H9 (cell line): Measurements from ENCODE around the gene SPPL3. TPM values are rescaled to one million over a fixed set of nuclear protein-coding genes. Genes with fewer than 3 reads are reported as not detected.

Source experiments
- DNase-seq: peaks from one replicate; pipeline ENCODE4 v3.0.0-alpha.2; 2017
- H2AFZ ChIP-seq: one replicate; pipeline ENCODE4 v1.6.1; 2013; ENCODE audit warnings: mild to moderate bottlenecking, low read length, control low read depth, moderate library complexity
- H2AK5ac ChIP-seq: 2 replicates; pipeline ENCODE4 v1.6.1; 2013; ENCODE audit warnings: low read length, control low read depth, mixed read lengths; ENCODE audit not compliant: insufficient read length
- H2BK120ac ChIP-seq: one replicate; pipeline ENCODE4 v1.6.1; 2013; ENCODE audit warnings: low read depth, mild to moderate bottlenecking, low read length, control low read depth, inconsistent platforms; ENCODE audit not compliant: poor library complexity, severe bottlenecking
- H2BK12ac ChIP-seq: 2 replicates; pipeline ENCODE4 v1.6.1; 2013; ENCODE audit warnings: low read length, control low read depth, mixed read lengths, low read depth; ENCODE audit not compliant: insufficient read length
- H2BK15ac ChIP-seq: 2 replicates; pipeline ENCODE4 v1.6.1; 2013; ENCODE audit warnings: low read depth, low read length, control low read depth
- H2BK20ac ChIP-seq: one replicate; pipeline ENCODE4 v1.6.1; 2013; ENCODE audit warnings: low read depth, mild to moderate bottlenecking, low read length, control low read depth, inconsistent platforms; ENCODE audit not compliant: poor library complexity, severe bottlenecking
- H2BK5ac ChIP-seq: 2 replicates; pipeline ENCODE4 v1.6.1; 2013; ENCODE audit warnings: low read length, control low read depth, mixed read lengths; ENCODE audit not compliant: insufficient read length
- H3K14ac ChIP-seq: 2 replicates; pipeline ENCODE4 v1.6.1; 2013; ENCODE audit warnings: low read length, control low read depth; ENCODE audit not compliant: insufficient read depth
- H3K18ac ChIP-seq: 2 replicates; pipeline ENCODE4 v1.6.1; 2013; ENCODE audit warnings: low read depth, mild to moderate bottlenecking, mixed read lengths, low read length, control low read depth; ENCODE audit not compliant: insufficient read length
- H3K23ac ChIP-seq: 2 replicates; pipeline ENCODE4 v1.6.1; 2013; ENCODE audit warnings: low read length, control low read depth, mixed read lengths, low read depth; ENCODE audit not compliant: insufficient read length
- H3K23me2 ChIP-seq: 2 replicates; pipeline ENCODE4 v1.6.1; 2013; ENCODE audit warnings: low read depth, mild to moderate bottlenecking, mixed read lengths, low read length, control low read depth; ENCODE audit not compliant: insufficient read length, poor library complexity, severe bottlenecking
- H3K27ac ChIP-seq: 2 replicates; pipeline ENCODE4 v1.5.1; 2013; ENCODE audit warnings: low read length, control low read depth, mixed read lengths, low read depth; ENCODE audit not compliant: insufficient read length
- H3K27me3 ChIP-seq: 2 replicates; pipeline ENCODE4 v1.6.1; 2013; ENCODE audit warnings: low read length, control low read depth, inconsistent platforms; ENCODE audit not compliant: insufficient read depth
- H3K4ac ChIP-seq: 2 replicates; pipeline ENCODE4 v1.6.1; 2013; ENCODE audit warnings: low read depth, mild to moderate bottlenecking, control low read depth, inconsistent platforms, low read length, moderate library complexity
- H3K4me1 ChIP-seq: 2 replicates; pipeline ENCODE4 v1.6.1; 2013; ENCODE audit warnings: low read length, control low read depth, inconsistent platforms; ENCODE audit not compliant: insufficient read depth
- H3K4me2 ChIP-seq: 2 replicates; pipeline ENCODE4 v1.6.1; 2013; ENCODE audit warnings: low read length, control low read depth, mixed read lengths; ENCODE audit not compliant: insufficient read length, insufficient read depth
- H3K56ac ChIP-seq: 2 replicates; pipeline ENCODE4 v1.6.1; 2013; ENCODE audit warnings: low read depth, mild to moderate bottlenecking, mixed read lengths, low read length, control low read depth; ENCODE audit not compliant: insufficient read length
- H3K79me1 ChIP-seq: 2 replicates; pipeline ENCODE4 v1.6.1; 2013; ENCODE audit warnings: low read depth, mild to moderate bottlenecking, moderate library complexity, low read length, control low read depth, inconsistent platforms; ENCODE audit not compliant: insufficient read depth, poor library complexity, severe bottlenecking
- H3K79me2 ChIP-seq: 2 replicates; pipeline ENCODE4 v1.6.1; 2013; ENCODE audit warnings: low read length, control low read depth, inconsistent platforms; ENCODE audit not compliant: insufficient read depth
- H3K9ac ChIP-seq: 2 replicates; pipeline ENCODE4 v1.6.1; 2013; ENCODE audit warnings: low read length, control low read depth, mixed read lengths; ENCODE audit not compliant: insufficient read length; ENCODE audit errors: extremely low read depth
- H3K9me3 ChIP-seq: one replicate; pipeline ENCODE4 v1.6.1; 2013; ENCODE audit warnings: low read depth, low read length, inconsistent platforms; ENCODE audit not compliant: control insufficient read depth
- H3T11ph ChIP-seq: one replicate; pipeline ENCODE4 v1.6.1; 2013; ENCODE audit warnings: mild to moderate bottlenecking, low read length, control low read depth, inconsistent platforms
- H4K20me1 ChIP-seq: one replicate; pipeline ENCODE4 v1.6.1; 2013; ENCODE audit not compliant: control insufficient read depth, insufficient read length, insufficient read depth
- H4K5ac ChIP-seq: 2 replicates; pipeline ENCODE4 v1.6.1; 2013; ENCODE audit warnings: low read depth, mild to moderate bottlenecking, mixed read lengths, low read length, control low read depth; ENCODE audit not compliant: insufficient read length
- H4K8ac ChIP-seq: replicated peaks from 2 replicates; pipeline ENCODE4 v1.6.1; 2013; ENCODE audit warnings: low read length, control low read depth, mixed read lengths, low read depth; ENCODE audit not compliant: insufficient read length
- H4K91ac ChIP-seq: 2 replicates; pipeline ENCODE4 v1.6.1; 2013; ENCODE audit warnings: low read depth, mild to moderate bottlenecking, moderate library complexity, mixed read lengths, low read length, control low read depth; ENCODE audit not compliant: insufficient read length
- H3K27ac Mint-ChIP-seq, 3 experiments: 2 replicates in 2 of 3; 3 replicates in 1 of 3; pipeline ENCODE4 v1.8.0; 2020 to 2021; ENCODE audit warnings: mixed read lengths in 3 of 3, mild to moderate bottlenecking in 1 of 3, moderate library complexity in 1 of 3
- H3K27me3 Mint-ChIP-seq: 2 replicates; pipeline ENCODE4 v1.8.0; 2021; ENCODE audit warnings: low read depth, mild to moderate bottlenecking, moderate library complexity, mixed read lengths
- H3K36me3 Mint-ChIP-seq, 3 experiments: 2 replicates in 2 of 3; 3 replicates in 1 of 3; pipeline ENCODE4 v1.8.0; 2020 to 2021; ENCODE audit warnings: low read depth in 3 of 3, mixed read lengths in 3 of 3; ENCODE audit not compliant: insufficient read depth in 1 of 3
- H3K4me1 Mint-ChIP-seq, 2 experiments: 2 replicates each; pipeline ENCODE4 v1.8.0; 2020; ENCODE audit warnings: mixed read lengths in 2 of 2
- H3K4me3 Mint-ChIP-seq, 2 experiments: 2 replicates in 1 of 2; 3 replicates in 1 of 2; pipeline ENCODE4 v1.8.0; 2020 to 2021; ENCODE audit warnings: mild to moderate bottlenecking in 2 of 2, mixed read lengths in 2 of 2, moderate library complexity in 1 of 2
- H3K9me3 Mint-ChIP-seq, 2 experiments: 2 replicates in 1 of 2; 3 replicates in 1 of 2; pipeline ENCODE4 v1.8.0; 2020; ENCODE audit warnings: mild to moderate bottlenecking in 2 of 2, mixed read lengths in 2 of 2, moderate library complexity in 1 of 2
- CTCF ChIP-seq: fragments of 200-600 bp; sonication (generic); conservative IDR thresholded peaks from 3 replicates; pipeline ENCODE4 v1.8.0; 2021; ENCODE audit warnings: antibody characterized with exemption, mild to moderate bottlenecking
- WGBS: extraction: QIAGEN DNeasy Blood & Tissue Kit; methylation state at CpG from one replicate; pipeline ENCODE4 v1.1.7; 2013; ENCODE audit warnings: missing lambda C conversion rate, low lambda C conversion rate, mixed read lengths; ENCODE audit not compliant: insufficient read length; ENCODE audit errors: extremely low coverage; 5-methylcytosine and 5-hydroxymethylcytosine counted together
- total RNA-seq: library from RNA; stranded (reverse); gene quantifications from 2 replicates; pipeline ENCODE4 v1.2.1, GENCODE V29; 2021

SPPL3 gene
- total RNA-seq, 1 experiment from 2014 or later, result 46.3 TPM

DNA sequence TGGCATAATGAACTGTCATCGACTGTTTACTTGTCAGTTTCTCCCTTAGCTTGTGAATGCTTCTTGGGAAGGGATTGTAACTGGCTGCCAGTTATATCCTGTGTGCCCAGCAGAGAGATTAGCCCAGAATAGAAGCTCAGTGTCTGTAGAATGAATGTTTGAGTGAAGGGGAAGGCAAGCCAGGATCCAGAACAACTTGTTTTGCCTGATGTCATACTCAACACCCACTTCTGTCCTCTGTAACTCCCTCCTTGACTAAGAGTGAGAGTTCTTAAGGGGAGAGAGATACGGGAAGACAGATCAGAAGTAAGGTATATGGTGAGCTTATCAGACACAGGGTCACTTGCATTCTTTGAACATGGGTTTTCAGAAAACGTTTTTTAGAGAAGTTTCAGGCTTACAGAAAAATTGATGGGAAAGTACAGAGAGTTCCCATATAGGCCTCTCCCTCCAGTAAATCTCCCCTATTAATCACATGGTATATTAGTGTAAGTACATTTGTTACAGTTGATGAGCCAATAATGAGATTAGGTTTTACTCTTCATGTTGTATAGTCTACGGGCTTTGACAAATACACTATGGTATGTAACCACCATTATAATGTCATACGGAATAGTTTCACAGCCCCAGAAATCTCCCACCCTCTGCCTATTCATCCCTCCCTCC, 5.6 kb upstream of the SPPL3 start:
- Mint-ChIP-seq H3K9me3 (no peaks in the 10 kb centered on the region), H3K27ac (no peak overlapping the region), H3K36me3 (no peaks in the 10 kb centered on the region), H3K4me3 (no peak overlapping the region), H3K27me3 (no peaks in the 10 kb centered on the region; the same call in 1 of the 2 replicates), H3K4me1 (peaks cover 2 to 5% of the 10 kb centered on the region in 2 experiments)
- no peak overlapping the region for H3K4ac ChIP-seq
- no peak overlapping the region for H4K91ac ChIP-seq
- H2BK20ac ChIP-seq, result no peak overlapping the region
- no peaks in the 10 kb centered on the region for H3K9me3 ChIP-seq
- no peak overlapping the region for H3K9ac ChIP-seq
- H3K23me2 ChIP-seq, result no peaks in the 10 kb centered on the region
- no peak for TF ChIP-seq CTCF
- H2BK15ac ChIP-seq, result no peak overlapping the region
- no peak overlapping the region for H2BK120ac ChIP-seq
- H2BK5ac ChIP-seq, result no peak overlapping the region
- H4K8ac ChIP-seq, result no peak overlapping the region
- DNase-seq, result no peak
- no peak overlapping the region for H4K5ac ChIP-seq
- H4K20me1 ChIP-seq, result no peaks in the 10 kb centered on the region
- H2AK5ac ChIP-seq, result no peak overlapping the region
- WGBS, result no CpG with 5 or more reads among the region's 5 CpGs
- no peak overlapping the region for H3K4me2 ChIP-seq
- no peak overlapping the region for H3K14ac ChIP-seq
- H3K4me1 ChIP-seq, result no peaks in the 10 kb centered on the region; the same call in 1 of the 2 replicates
- H2AFZ ChIP-seq, result no peak overlapping the region
- H3K79me2 ChIP-seq, result no peaks in the 10 kb centered on the region
- no peak overlapping the region for H3K18ac ChIP-seq
- H3K56ac ChIP-seq, result no peak overlapping the region
- H3K23ac ChIP-seq, result no peak overlapping the region
- no peak overlapping the region for H3T11ph ChIP-seq
- H3K27ac ChIP-seq, result no peak overlapping the region
- H2BK12ac ChIP-seq, result no peak overlapping the region
- H3K79me1 ChIP-seq, result no peaks in the 10 kb centered on the region
- no peaks in the 10 kb centered on the region for H3K27me3 ChIP-seq
